GM19193 (cell line): ENCODE measurements around the gene PREX1.
A peak's percentile ranks its signal among the peaks of the same experiment; 100 is the strongest.

Experiments used
- POLR2A ChIP-seq: IDR thresholded peaks from 4 replicates; pipeline ENCODE4 v1.6.1; 2011; ENCODE audit not compliant: insufficient read depth, insufficient read length; ENCODE audit errors: extremely low read depth

The PREX1 gene

GRCh38 chr20:48750376-48750775, 77.4 kb downstream of the PREX1 start:
- TF ChIP-seq POLR2A, result no peak

- no peak for TF ChIP-seq POLR2A
These were observed 78.4 kb downstream of the PREX1 start for GRCh38 chr20:48749437-48749836.

GRCh38 chr20:48748556-48748955, 79.2 kb downstream of the PREX1 start:
- no peak for TF ChIP-seq POLR2A

- TF ChIP-seq POLR2A, result no peak
These were observed 79.9 kb downstream of the PREX1 start for GRCh38 chr20:48747840-48748414.

- no peak for TF ChIP-seq POLR2A
These were observed 82.5 kb downstream of the PREX1 start for GRCh38 chr20:48745330-48745729.

GRCh38 chr20:48744515-48744914, 83.3 kb downstream of the PREX1 start:
- no peak for TF ChIP-seq POLR2A

GRCh38 chr20:48743807-48744206, 84.0 kb downstream of the PREX1 start:
- TF ChIP-seq POLR2A, result no peak

- TF ChIP-seq POLR2A, result no peak
These were observed 84.7 kb downstream of the PREX1 start for GRCh38 chr20:48742912-48743680.

GRCh38 chr20:48742233-48742632, 85.6 kb downstream of the PREX1 start:
- TF ChIP-seq POLR2A, result no peak

- TF ChIP-seq POLR2A, result no peak
These were observed 86.1 kb downstream of the PREX1 start for GRCh38 chr20:48741669-48742068.

- TF ChIP-seq POLR2A, result no peak
These were observed 87.1 kb downstream of the PREX1 start for GRCh38 chr20:48740712-48741111.

- TF ChIP-seq POLR2A, result no peak
These were observed 87.5 kb downstream of the PREX1 start for GRCh38 chr20:48740292-48740649.

GRCh38 chr20:48739395-48740291, 88.2 kb downstream of the PREX1 start:
- no peak for TF ChIP-seq POLR2A

- peak; percentile 36 for TF ChIP-seq POLR2A
These were observed 89.1 kb downstream of the PREX1 start for GRCh38 chr20:48738399-48739304.

GRCh38 chr20:48738094-48738398, 89.8 kb downstream of the PREX1 start:
- TF ChIP-seq POLR2A, result no peak
